Epidermal melanocyte (primary cell): ENCODE results near the gene ENAM.

Source experiments
- DNase-seq: peaks from one replicate; pipeline ENCODE4 v3.0.0; 2011; ENCODE audit warnings: low spot score; ENCODE audit not compliant: insufficient read length

Gene ENAM, protein sequence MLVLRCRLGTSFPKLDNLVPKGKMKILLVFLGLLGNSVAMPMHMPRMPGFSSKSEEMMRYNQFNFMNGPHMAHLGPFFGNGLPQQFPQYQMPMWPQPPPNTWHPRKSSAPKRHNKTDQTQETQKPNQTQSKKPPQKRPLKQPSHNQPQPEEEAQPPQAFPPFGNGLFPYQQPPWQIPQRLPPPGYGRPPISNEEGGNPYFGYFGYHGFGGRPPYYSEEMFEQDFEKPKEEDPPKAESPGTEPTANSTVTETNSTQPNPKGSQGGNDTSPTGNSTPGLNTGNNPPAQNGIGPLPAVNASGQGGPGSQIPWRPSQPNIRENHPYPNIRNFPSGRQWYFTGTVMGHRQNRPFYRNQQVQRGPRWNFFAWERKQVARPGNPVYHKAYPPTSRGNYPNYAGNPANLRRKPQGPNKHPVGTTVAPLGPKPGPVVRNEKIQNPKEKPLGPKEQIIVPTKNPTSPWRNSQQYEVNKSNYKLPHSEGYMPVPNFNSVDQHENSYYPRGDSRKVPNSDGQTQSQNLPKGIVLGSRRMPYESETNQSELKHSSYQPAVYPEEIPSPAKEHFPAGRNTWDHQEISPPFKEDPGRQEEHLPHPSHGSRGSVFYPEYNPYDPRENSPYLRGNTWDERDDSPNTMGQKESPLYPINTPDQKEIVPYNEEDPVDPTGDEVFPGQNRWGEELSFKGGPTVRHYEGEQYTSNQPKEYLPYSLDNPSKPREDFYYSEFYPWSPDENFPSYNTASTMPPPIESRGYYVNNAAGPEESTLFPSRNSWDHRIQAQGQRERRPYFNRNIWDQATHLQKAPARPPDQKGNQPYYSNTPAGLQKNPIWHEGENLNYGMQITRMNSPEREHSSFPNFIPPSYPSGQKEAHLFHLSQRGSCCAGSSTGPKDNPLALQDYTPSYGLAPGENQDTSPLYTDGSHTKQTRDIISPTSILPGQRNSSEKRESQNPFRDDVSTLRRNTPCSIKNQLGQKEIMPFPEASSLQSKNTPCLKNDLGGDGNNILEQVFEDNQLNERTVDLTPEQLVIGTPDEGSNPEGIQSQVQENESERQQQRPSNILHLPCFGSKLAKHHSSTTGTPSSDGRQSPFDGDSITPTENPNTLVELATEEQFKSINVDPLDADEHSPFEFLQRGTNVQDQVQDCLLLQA

DNA sequence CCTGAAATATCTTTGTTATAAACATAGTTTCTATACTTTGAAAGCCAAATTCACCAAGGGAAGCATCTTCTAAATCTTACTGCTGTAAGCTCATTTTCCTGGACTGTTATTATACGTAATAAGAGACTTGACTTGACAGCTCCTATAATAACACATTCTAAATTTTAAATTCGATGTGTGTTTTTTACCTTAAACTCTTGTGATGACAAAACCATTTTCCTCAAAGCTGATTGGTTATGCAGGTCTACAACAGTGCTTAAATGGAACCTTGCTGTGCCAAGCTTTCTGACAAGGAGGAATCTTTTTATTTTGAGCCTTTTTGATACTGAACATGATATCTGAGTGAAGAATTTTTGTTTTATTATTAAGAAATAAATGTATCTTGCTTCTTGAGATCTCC is at the start of gene ENAM:
Gene ENAM, plus strand, starts transcription at position 301 of the 400 bp plus-strand sequence. CDS start 757 bp downstream, outside the sequence.
- no peak for DNase-seq

DNA sequence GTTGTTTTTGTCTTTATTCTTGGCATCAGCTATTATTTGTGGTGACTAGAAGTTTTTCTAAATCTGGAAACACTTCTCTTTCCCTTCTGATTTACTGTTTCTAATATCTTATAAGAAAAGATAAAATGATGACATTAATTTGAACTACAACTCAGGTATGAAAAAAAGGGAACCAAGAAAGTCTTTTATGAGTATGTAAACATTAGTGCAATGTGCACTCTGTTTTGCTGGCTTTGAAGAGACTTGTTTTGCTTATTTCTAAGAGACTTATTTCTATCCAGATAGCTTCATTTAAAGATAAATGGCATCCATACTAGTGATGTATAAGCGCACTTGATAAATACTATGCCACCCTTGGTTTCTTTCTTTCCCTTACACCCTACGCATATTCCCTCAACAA is 46.6 kb upstream of the ENAM start:
- DNase-seq, result no peak

DNA sequence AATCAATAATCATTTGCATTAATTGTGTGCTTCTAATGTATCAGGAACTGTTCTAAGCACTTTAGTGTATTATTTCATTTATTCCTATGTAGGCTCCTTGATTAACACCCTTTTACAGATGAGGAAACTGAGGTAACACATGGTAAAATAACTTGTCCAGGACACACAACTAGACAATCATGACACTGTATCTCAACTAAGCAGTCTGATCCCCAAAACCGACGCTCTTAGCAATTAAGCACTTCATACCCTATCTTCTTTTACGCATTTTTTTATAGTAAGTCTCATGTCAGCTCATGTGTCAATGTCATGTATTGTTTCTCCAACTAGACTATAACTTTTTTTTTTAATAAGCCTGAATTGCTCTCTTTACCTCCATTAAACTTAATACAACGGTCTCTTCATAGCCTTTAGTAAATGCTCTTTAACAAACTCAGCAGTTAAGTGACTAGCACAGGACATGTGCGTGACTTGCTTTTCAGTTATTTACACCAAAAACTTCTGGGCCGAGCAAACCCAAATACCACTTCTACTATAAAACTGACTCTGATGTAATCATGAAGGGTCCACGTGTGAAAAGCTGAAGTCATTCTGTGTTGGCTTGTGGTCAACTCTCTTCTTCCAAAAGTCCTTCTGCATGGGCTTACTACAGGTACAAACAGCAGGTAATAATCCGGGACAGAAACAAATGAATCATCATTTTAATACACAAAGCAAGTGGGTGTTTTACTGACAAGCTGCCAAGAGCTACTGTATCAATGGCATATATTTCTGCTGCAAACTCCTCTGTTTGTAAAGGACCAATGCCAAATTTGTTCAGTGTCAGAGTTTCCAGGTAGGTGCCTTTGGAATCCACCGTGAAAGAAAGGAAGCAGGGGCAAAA is 44.4 kb upstream of the ENAM start:
- no peak for DNase-seq

DNA sequence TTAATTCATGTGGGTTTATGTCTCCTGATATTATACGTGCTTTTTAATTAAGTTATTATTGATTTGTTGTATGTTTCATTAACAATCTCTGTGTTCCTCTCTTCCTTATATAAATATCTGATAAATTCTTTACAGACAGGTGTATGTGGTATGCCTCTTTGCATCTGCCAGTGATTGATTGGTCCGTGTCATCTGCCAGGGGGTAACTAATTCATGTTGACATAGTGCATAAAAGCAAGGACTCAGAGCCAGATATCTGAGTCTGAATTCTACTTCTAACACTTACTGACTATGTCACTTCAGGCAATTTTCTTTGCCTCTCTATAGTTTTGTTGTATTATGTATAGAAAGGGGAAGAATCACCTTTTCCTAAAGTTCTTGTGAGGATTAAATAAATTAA is 41.7 kb upstream of the ENAM start:
- DNase-seq, result no peak

DNA sequence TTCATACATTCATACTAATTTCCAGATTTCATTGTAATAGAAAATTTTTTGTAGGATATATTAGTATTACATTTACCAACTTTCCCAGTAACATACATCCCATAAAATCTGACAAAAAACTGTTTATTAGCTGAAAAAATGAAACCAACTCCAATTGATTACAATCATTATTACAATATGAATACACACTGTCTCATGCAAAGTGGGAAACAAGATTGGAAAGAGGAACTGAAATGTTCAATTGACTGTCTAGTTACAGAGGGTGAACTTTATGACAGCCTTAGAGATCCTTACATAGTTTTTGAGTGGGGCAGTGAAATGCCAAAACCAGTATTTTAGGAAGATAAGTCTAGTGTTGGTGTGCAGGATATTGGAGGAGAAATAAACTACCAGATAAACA is 38.8 kb upstream of the ENAM start:
- DNase-seq, result no peak

DNA sequence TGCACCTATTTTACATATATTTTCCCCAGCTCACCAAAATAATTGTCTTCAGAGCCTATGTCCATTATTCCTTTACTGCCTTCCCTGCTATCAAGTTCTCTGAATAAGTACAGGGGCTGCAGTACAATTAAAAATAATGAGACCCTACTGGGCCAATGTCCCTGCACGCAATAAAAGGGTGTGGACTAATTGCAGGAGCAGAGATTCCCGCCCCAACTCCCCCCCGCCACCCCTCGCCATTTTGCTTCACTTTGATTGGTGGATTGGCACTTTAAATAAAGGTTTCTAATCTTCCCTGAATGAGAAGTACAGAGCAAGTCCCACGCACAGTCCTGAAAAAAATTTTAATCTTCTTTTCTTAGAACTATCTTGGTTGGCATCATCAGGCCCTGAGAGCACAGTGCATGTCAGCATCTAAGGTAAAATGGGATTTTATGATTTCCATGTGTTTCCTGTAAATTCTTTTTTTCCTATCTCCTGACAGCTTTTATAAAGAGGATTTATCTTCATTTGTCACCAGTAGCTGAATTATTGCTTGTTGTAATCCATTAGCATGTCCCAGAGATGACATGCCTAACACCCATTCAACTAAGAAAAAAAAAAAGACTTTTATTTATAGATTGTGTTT is 36.5 kb upstream of the ENAM start, which contains the start of gene AMBN:
Gene AMBN, plus strand, starts transcription at position 302 of the 628 bp plus-strand sequence. Its CDS starts 103 bp downstream, at position 405.
- DNase-seq, result no peak

DNA sequence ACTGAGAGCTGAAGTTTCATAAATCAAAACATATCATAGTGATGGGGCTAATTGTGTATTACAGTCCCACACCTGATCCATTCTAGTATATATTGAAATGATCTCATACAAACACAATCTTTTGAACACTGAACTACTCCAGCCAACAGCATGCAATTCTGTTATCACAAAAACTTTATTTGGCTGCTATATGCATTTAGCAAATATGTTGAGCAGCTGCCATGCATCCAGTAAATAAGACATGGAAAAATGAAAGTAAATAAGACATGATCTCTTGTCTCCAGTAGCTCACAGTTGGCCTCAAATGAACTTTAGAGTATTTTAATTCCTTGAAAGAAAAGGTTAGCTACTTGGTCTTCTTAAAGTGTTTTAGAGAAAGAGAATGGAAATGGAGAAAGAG is 34.3 kb upstream of the ENAM start:
- DNase-seq, result no peak

DNA sequence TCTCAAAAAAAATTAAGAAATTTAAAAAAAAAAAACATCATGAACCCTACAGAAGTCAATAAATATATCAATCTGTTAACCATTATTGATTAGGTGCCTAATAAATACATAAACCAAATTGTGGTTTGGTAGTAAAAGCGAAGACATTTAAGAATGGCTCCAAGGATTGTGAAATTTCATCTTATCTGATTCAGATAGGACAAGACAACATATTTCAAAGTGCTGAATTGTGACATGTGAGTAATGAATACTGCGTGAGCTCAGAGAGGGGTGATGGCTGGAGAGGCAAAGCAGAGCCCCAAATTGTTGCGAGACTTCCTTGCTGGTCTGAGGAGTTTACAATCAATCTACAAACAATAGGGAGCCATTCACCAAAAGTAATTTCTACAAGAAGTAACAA is 28.2 kb upstream of the ENAM start:
- DNase-seq, result no peak

DNA sequence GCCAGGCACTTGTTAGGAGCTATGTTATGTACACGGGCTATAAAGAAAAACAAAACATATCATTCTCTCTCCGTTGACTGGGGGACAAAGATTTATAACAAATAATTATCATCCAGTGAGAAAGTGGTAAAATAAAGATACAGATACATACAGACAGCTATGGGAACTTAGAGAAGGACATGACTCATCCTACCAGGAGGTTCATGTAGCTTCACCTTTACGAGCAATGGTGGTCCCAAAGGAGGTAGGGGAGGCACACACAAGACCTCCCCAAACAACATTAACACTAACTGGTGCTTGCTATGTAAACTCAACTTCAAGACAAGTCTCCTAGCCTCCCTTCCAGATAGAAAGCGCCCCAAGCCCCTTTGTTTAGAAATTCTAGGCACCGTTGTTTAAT is 27.6 kb upstream of the ENAM start:
- no peak for DNase-seq

DNA sequence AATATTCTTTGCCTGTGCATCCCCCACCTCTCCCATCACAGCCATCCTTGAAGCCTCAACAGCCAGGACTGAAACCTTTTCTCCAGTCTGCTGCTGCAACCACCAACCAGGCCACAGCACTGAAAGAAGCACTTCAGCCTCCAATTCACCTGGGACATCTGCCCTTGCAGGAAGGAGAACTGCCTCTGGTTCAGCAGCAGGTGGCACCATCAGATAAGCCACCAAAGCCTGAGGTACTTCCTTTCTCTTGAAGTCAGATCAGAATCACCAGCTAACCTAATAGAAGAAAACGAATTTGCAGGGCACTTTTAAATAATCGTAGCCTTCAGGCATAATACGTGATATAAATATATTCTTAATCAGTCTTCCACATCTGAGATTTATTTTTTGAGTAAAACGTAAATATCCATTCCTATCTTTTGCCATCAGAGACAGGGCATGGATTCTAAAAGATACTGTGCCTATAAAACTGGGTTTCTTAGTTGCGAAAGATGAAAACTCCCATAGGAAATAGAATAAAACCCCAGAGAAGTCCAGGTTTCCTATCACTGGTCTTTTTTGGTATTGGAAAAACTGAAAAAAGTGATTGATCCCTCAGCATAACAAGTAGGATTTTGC is 27.0 kb upstream of the ENAM start:
- no peak for DNase-seq

DNA sequence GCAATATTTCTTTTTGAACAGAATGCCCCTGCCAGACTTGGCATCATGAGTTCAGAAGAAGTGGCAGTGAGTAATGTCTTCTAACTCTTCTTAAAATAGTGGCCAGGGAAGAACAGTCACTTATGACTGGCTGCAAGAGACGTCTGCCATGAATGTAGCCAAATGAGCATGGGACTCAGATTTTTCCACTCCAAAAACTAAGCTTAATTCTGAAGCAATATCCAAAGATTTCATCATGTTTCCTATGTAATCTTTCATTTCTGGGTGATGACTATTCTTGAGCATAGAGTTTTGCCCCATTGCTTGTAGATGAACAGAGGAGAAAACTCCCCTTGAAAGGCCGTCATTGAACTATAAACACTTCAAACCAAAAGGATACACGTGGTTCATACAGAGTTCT is 24.7 kb upstream of the ENAM start:
- no peak for DNase-seq

DNA sequence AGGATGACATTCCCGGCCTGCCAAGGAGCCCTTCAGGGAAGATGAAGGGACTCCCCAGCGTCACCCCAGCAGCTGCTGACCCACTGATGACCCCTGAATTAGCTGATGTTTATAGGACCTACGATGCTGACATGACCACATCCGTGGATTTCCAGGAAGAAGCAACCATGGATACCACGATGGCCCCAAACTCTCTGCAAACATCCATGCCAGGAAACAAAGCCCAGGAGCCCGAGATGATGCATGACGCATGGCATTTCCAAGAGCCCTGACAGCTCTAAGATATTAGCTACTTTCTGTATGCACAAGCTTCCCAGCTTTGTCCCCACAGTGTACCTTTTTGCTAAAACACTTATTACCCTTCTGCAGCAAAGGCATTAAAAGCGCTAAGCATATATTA is 22.1 kb upstream of the ENAM start:
- DNase-seq, result no peak

DNA sequence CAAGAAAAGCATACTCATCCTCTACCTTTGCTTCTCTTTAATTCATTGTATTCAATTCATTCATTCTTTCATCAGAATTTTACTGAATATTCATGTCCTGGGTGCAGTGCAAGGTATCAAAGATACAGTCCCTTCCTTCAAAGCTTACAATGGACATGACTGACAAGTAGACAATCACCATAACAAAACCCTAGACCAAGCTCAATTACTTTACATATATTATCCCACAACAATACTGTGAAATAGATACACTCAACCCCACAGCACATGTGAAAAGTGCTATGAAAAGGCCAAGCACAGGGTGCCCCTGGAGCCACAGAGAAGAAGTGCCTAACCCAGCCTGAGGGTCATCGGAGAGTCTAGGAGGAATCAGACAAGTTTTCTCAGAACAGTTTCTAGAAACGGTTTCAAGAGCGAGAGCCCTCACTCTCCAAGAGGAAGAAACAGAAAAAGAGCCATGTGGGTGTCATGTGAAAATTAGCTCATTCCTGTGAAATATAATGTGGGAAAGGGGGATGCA is 21.1 kb upstream of the ENAM start:
- DNase-seq, result no peak

DNA sequence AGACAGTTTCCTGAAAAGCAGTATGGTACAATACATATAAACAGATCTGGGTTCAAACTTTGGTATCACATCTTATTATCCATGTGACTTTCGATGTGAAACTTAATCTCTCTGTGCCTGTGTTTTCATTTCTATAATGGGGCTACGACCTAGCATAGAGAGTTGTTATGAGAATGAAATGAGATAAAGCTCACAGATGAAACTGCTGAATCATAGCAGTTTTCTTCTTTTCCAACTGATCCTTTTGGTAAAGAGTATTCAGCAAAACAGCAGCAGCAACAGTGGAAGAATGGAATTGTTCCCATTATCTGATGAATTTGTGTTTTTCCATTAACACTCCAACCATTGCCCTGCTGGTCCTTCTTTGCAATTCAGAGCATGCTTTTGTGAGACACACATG is 20.2 kb upstream of the ENAM start:
- no peak for DNase-seq

DNA sequence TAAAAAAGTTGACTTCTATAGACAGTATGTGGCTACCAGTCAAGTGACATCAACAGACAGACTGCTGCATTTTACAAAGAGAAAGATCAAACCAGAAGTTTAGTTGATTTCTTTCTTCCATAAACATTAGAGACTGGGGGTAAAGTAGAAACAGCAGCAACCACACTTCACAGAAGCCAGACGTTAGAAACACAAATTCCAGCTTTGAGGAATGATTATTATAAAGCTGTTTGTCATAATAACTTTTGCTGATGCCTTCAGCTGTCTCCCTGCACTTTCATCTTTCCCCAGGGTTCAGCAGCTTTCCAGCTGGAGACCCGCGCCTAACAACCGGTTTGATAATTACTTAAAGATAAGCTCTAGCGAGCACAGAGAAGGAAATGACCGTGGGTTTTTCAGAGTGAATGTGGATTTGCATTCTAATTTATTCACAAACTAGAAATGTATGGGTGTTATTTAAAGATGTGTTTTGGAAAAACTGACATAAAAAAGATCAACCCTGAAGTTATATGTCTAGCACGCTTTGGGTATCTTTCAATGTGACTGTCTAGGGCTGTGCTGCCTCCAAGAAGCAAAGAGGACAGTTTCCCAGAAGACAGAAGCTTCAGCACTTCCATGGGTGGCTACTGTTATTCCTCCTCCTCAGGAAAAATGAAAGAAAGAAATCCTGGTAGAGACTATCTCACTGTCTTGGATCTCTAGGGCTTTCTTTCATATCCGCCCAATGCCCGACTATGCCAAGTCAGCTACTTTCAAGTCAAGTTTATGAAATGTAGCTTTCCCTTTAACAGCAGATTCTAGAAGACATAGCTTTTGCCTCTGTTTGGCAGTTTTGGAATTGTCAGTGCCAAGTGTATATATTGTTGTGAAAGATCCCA is 15.0 kb upstream of the ENAM start:
- no peak for DNase-seq

DNA sequence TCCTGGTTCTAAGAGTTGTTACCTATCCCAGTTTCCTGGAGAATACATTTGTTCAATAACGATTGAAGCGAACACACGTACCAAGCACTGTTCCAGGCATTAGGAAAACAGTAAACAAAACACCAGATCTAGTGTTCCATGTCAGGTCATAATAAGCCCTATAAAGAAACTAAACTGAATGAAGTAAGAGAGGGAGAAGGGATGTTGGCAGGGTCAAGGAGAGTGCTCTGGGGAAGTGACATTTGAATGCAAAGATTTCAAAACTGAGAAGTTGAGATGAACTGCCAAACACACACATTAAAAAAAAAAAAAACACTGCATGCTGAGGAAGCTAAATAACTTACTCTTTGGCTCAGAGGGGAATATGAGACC is 14.4 kb upstream of the ENAM start:
- no peak for DNase-seq

DNA sequence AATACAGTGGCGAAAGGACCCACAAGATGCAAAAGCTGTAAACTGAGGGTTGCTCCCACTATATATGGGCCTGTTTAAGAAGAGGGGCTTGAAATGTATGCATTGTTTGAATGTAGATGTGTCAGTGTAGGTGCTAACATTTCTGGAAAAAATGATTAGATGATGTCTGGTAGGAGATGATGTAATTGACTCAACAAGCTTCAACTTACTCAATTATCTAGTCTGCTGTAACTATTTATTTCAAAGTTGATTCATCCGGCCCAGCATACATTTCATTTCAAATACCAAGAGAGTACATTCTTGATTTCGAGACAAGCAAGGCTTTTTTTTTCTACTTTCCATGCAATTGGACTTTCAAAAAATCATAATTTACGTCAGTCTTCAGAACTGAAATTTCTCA is 9.3 kb upstream of the ENAM start:
- DNase-seq, result no peak

DNA sequence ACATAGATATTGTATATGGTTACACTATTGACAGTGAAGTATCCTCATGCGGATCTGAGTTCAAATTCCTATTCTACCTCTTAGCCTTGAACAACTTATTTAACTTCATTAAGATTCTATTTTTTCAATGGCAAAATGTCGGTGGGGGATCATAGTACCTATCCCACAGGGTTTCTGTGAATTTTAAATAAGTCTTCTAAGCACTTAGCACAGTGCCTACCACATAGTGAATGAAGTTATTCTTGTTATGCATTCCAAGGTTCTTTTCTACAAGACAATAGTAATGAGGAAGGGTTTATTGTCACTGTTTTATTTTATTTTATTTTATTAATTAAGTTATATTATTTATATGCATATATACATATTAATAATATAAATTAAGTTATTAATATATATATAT is 8.8 kb upstream of the ENAM start:
- no peak for DNase-seq

DNA sequence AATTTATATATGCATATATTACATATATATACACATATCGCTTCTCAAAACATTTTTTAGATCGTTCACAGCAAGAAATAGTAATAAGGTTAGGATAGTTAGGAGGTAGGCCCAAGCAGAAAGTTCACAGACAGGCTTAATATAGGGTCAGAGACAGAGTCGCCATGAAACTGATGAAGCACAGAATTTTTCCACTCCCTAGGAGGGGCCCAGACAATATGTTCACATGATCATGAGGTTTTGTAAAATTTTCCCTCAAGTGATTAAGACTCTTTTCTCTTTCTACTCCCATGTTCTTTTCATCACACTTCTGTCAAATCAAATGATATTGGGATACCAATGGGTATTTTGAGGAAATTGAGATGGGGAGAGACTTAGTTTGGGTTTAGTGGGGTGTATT is 5.2 kb upstream of the ENAM start:
- DNase-seq, result no peak
